Stimulated activated CD8-positive, alpha-beta memory T cell treated with anti-CD3 and anti-CD28 coated beads, Interleukin-7, amount 100 ng/mL, for 4 hours (primary cell): ENCODE measurements around the gene MYMX.
"Not testable (repeated sequence)": the region's sequence is repeated elsewhere in the genome, so short reads cannot be mapped to it uniquely, and the experiment has no call there.

Experiments
- DNase-seq, 2 donors: peaks; one replicate each; pipeline ENCODE4 v3.0.0-alpha.2; 2020; ENCODE audit warnings: low read depth in 2 of 2

MYMX gene

GRCh38 chr6:44216677-44217331 is at the start of gene MYMX:
TSS of gene MYMX (plus strand) at chr6:44216926. CDS start at chr6:44217472, 546 bp downstream.
- DNase-seq, result no peak

- no peak for DNase-seq
These were observed 49.2 kb upstream of the MYMX start for GRCh38 chr6:44167567-44167966.

GRCh38 chr6:44169154-44169553 is 47.6 kb upstream of the MYMX start:
- DNase-seq, result no peak

DNA sequence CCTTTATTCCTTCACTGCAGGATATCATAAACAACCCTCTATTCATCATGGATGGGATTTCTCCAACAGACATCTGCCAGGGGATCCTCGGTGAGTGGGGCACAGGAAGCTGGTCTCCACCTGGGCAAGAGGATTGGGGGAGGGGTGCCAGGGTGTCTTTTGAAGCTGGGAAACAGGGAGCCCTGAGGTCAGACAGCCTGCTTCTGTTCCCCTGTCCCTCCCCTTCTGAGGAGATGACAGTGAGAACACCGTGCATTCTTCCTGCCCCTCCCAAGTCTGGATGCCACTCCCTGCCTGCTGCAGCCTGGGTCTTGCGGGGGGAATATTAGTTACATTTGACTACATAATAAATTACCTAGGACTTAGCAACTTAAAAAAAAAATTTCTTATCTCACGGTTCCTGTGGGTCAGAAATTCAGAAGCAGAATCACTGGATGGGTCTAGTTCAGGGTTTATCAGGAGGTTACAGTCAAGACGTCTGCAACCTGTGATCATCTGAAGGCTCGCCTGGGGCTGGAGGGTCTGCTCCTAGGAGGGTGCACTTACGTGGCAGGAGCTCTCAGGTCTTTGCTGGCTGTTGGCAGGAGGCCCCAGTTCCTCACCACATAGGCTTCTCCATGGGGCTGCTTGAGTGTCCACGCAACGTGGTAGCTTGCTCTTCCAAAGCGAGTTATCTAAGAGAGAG is 46.7 kb upstream of the MYMX start:
- DNase-seq, result no peak

DNA sequence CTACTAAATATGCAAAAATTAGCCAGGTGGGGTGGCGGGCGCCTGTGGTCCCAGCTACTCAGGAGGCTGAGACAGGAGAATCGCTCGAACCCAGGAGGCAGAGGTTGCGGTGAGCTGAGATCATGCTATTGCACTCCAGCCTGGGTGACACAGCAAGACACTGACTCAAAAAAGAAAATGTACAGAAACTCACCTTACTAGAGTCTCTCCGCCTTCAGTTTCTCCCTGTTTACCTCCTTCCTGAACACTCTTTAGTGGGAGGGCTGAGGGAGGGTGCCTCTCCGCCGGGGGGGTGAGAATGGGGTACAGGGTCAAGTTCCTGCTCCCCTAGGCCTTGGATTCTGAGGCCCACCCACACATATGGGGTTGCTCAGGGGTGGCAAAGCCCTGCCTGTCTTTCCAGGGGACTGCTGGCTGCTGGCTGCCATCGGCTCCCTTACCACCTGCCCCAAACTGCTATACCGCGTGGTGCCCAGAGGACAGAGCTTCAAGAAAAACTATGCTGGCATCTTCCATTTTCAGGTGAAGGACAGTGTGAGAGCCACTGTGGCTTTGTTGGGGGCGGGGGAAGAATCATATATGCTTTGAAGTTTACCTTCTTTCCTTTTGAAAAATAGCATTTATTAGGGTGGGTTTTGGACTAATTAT is 44.7 kb upstream of the MYMX start:
- DNase-seq, result no peak

DNA sequence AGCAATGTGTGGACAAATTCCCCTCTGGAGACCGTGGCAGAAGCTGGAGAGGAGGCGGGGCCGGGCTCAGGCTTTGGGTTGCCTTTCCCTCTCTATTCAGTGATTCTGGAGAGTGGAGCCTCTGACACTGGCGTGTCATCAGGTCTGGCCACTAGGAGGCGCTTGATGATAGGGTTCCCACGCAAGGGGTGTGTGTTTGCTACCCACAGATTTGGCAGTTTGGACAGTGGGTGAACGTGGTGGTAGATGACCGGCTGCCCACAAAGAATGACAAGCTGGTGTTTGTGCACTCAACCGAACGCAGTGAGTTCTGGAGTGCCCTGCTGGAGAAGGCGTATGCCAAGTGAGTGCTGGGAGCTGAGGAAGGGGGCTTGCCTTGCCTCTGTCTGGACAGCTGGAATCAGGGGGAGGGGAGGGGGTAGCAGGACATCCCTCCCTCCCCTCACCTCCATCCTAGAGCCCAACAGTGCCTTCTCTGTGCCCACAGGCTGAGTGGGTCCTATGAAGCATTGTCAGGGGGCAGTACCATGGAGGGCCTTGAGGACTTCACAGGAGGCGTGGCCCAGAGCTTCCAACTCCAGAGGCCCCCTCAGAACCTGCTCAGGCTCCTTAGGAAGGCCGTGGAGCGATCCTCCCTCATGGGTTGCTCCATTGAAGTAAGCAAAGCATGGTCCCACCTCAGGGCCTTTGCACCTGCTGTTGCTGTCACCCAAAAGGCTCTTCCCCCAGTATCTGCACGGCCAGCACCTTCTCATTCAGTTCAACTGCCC is 43.8 kb upstream of the MYMX start:
- peak; percentile 60 to 63 for DNase-seq

GRCh38 chr6:44176130-44176761 is 40.5 kb upstream of the MYMX start:
- DNase-seq, result no peak

DNA sequence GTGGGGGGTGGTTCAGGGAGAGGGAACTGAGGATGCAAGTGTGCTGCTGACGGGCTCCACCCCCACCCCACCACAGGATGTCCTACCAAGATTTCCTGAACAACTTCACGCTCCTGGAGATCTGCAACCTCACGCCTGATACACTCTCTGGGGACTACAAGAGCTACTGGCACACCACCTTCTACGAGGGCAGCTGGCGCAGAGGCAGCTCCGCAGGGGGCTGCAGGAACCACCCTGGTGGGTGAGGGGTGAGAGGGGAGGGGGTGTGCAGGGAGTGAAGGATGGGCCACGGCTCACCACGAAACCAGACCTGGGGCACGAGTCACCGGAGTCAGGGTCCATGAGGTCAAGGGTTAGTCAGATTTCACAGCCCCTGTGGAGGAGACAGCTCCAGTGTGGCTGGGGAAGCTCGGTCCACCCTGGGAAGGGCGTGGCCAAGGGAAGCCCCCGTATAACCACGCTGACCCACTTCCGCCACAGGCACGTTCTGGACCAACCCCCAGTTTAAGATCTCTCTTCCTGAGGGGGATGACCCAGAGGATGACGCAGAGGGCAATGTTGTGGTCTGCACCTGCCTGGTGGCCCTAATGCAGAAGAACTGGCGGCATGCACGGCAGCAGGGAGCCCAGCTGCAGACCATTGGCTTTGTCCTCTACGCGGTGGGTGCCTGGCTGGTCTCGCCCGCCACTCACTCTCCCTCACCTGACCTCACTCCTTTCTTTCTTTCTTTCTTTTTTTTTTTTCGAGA is 39.8 kb upstream of the MYMX start:
- DNase-seq, result peak; percentile 3 to 24

GRCh38 chr6:44177691-44178423 is 38.9 kb upstream of the MYMX start:
- no peak for DNase-seq

DNA sequence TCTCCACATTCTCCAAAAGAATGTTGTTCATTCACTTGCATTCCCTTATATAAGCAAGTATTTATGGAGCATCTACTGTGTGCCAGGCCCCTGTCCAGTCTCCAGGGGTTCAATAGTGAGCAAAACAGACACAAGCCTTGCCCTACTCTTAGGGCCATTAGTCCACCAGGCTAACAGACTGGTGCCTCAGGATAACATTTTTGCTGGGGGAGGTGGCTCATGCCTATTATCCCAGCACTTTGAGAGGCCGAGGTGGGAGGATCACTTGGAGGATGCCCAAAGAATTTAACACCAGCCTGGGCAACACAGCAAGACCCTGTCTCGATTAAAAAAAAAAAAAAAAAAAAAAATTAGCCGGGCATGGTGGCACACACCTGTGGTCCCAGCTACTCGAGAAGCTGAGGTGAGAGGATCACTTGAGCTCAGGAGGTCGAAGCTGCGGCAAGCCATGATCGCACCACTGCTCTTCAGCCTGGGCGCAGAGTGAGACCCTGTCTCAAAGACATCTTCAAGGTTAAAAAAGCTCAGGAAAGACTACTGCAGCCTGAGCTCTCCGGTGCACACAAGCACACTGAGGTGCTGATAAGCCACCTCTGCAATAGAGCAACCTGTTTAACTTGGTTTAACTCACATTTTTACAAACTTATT is 38.2 kb upstream of the MYMX start:
- DNase-seq, result no peak

DNA sequence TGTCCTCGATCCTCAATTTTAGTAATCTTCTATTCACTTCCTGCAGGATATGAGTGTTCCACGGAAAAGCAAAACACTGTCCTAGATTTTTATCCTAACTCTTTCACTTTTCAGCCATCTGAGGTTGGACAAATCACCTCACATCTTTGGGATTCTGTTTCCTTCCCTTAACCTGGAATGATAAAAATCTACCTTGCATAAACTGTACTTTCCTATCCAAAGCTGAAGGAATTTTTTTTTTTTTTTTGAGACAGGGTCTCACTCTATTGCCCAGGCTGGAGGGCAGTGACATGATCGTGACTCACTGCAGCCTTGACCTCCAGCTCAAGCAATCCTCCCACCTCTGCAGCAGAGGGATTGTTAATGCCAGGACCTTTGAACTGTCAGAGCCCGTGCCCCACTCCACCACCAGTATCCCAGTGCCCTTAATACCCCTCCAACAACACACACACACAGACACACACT is 37.6 kb upstream of the MYMX start:
- DNase-seq, result no peak

GRCh38 chr6:44179648-44180047 is 37.1 kb upstream of the MYMX start:
- DNase-seq, result no peak

GRCh38 chr6:44180406-44180805 is 36.3 kb upstream of the MYMX start:
- DNase-seq, result no peak

DNA sequence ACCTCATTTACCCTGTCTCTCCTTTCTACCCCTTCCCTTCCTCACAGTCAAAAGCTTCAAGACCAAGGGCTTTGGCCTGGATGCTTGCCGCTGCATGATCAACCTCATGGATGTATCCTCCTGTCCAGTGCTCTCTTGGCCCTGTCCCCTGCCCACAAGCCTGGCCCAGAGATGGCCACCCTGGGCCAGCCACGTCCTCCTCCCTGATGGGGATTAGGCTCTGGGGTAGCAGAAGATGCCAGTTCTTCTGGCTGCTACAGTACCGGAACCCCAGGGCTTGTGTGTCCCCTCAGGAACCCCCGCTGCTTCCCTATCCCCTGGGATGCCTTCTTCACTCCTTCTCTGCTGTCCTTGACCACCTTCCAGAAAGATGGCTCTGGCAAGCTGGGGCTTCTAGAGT is 35.8 kb upstream of the MYMX start:
- DNase-seq, result no peak

GRCh38 chr6:44181784-44182183 is 34.9 kb upstream of the MYMX start:
- DNase-seq, result not testable (repeated sequence)

GRCh38 chr6:44182911-44183390 is 33.8 kb upstream of the MYMX start:
- DNase-seq, result no peak

- no peak for DNase-seq
These were observed 32.9 kb upstream of the MYMX start for GRCh38 chr6:44183783-44184182.

- DNase-seq, result not testable (repeated sequence)
These were observed 31.4 kb upstream of the MYMX start for GRCh38 chr6:44185356-44185755.

DNA sequence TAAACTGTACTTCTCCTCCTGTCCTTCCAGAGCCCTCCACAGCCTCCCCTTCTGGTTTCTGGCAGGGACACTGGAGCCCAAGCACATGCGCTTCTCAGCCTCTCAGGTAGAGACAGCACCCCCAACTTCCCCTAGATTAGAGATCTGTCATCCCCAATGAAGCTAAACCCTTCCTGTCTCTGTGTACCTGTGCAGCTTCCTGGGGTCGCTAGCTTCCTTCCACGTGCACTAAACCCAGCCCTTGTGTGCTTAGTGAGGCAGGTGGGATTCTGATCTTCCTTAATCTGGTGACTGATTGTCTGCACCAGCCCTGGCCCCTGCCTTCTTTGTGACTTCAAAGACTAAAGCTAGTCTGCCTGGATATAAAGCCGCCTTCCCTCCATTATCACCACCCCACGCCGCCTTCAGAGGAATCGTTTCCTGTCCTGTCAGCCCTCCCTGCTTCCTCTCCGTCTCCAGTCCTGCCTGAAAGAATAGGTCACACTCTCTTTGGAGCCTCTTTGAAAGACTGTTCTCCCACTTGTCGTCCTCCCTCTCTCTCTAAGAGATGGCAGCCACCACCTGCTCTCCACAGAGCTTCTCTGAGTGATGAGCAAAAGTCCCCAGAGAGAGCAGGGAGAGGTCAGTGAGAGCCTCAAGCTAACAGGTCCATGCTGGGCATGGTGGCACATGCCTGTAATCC is 30.6 kb upstream of the MYMX start:
- DNase-seq, result no peak
